Hepatocyte (in vitro differentiated cells): ENCODE data around the gene UVRAG.

Experiments used
- CTCF ChIP-seq: fragments of 200-600 bp; sonication (generic); IDR thresholded peaks from 2 replicates; pipeline ENCODE4 v1.5.1; 2016; ENCODE audit warnings: antibody characterized with exemption, mild to moderate bottlenecking; ENCODE audit not compliant: poor library complexity
- EZH2phosphoT487 ChIP-seq: fragments of 200-600 bp; sonication (generic); IDR thresholded peaks from one replicate; pipeline ENCODE4 v1.6.1; 2018; ENCODE audit warnings: antibody characterized with exemption, mild to moderate bottlenecking, low read depth, moderate library complexity; ENCODE audit not compliant: unreplicated experiment, severe bottlenecking

- TF ChIP-seq CTCF (no peak), EZH2phosphoT487 (no peak)
Observed at GRCh38 chr11:75789521-75789920, 25.5 kb upstream of the UVRAG start.
